Body of pancreas (tissue), 4 donors: ENCODE results near the gene HECTD1.

Experiments
- POLR2A ChIP-seq, 3 donors: fragments of 450-650 bp; IDR thresholded peaks; one replicate each; pipeline ENCODE4 v1.6.1; 2016; ENCODE audit warnings: antibody characterized with exemption in 3 of 3, mild to moderate bottlenecking in 2 of 3
- TF ChIP-seq, protein P1 (sequence below), 7 experiments: fragments of 450-650 bp in 4 of 7; fragments of 200-600 bp in 3 of 7; sonication (generic) in 3 of 7; IDR thresholded peaks; one replicate each; pipeline ENCODE4 v1.5.1; 2016 to 2019; ENCODE audit warnings: antibody characterized with exemption in 7 of 7

DNA sequence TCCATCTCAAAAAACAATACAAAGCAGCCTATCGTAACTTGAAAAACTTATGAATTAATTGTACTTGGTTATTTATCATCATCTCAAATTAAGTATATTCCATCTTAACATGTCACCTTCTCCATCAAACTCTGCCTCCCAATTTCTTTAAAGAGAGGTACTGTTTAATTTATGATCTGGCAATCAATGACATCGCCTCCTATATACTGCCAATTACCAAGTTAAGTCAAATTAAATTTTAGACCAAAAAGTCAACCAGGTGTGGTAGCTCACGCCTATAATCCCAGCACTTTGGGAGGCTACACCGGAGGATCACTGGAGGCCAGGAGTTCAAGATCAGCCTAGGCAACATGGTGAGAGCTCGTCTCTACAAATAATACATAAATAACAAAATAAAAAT is 37.7 kb downstream of the HECTD1 start:
- TF ChIP-seq, protein P1, sequence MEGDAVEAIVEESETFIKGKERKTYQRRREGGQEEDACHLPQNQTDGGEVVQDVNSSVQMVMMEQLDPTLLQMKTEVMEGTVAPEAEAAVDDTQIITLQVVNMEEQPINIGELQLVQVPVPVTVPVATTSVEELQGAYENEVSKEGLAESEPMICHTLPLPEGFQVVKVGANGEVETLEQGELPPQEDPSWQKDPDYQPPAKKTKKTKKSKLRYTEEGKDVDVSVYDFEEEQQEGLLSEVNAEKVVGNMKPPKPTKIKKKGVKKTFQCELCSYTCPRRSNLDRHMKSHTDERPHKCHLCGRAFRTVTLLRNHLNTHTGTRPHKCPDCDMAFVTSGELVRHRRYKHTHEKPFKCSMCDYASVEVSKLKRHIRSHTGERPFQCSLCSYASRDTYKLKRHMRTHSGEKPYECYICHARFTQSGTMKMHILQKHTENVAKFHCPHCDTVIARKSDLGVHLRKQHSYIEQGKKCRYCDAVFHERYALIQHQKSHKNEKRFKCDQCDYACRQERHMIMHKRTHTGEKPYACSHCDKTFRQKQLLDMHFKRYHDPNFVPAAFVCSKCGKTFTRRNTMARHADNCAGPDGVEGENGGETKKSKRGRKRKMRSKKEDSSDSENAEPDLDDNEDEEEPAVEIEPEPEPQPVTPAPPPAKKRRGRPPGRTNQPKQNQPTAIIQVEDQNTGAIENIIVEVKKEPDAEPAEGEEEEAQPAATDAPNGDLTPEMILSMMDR (IDR thresholded peaks at IDR 0.05), result no peak
- no peak for TF ChIP-seq POLR2A (IDR thresholded peaks at IDR 0.05)
